ENCODE data around the gene IFI6. TPM values are rescaled to one million over a fixed set of nuclear protein-coding genes. Genes with fewer than 3 reads are reported as not detected.

Gene IFI6
- total and polyA plus RNA-seq, 2 of the 8 experiments (the other 6 are each of a cell fraction or from before 2014, with no cell fraction given), result 6.1 to 13.2 TPM

- Histone ChIP-seq H3K9me3 (ENCODE audit: insufficient read depth in 2 of 2, low read depth in 1 of 2, low read length in 1 of 2) (peaks cover 19 to 21% of the 10 kb centered on the region in 2 experiments), H3K14ac (ENCODE audit: insufficient read length) (no peak overlapping the region), H3K4me2 (ENCODE audit: insufficient read depth in 1 of 2, low read depth in 2 of 2, low read length in 2 of 2) (no peak overlapping the region), H3K18ac (ENCODE audit: extremely low read depth, low read length) (no peak overlapping the region), H2BK12ac (ENCODE audit: low read depth, low read length) (no peak overlapping the region), H2BK20ac (ENCODE audit: low read length) (no peak overlapping the region), H3K56ac (replicated peaks; ENCODE audit: insufficient read length, low read depth, low read length) (no peak overlapping the region), H3K36me3 (ENCODE audit: control insufficient read depth in 2 of 4, insufficient read depth in 4 of 4, low read length in 3 of 4) (peaks cover 0 to 4% (median 0%) of the 10 kb centered on the region in 4 experiments; a peak in 1 of 8 replicates), H3K23ac (ENCODE audit: insufficient read length) (no peak overlapping the region), H4K8ac (ENCODE audit: extremely low read depth, insufficient read depth, low read length) (no peak overlapping the region), H3K79me1 (ENCODE audit: low read depth, low read length) (no peaks in the 10 kb centered on the region), H2AFZ (ENCODE audit: low read length) (no peak overlapping the region), H2BK15ac (ENCODE audit: low read length) (no peak overlapping the region), H3K23me2 (ENCODE audit: low read depth, low read length) (no peaks in the 10 kb centered on the region), H3K9ac (replicated peaks in 1 of 4; ENCODE audit: extremely low read depth in 1 of 4, low read depth in 3 of 4, low read length in 3 of 4) (no peak overlapping the region), H2AK5ac (ENCODE audit: low read depth, low read length) (no peak overlapping the region), H3K79me2 (ENCODE audit: control insufficient read depth in 1 of 2, insufficient read depth in 2 of 2, low read length in 2 of 2) (no peaks in the 10 kb centered on the region), H3K4ac (replicated peaks; ENCODE audit: insufficient read length, low read depth, low read length) (no peak overlapping the region), H2BK120ac (replicated peaks; ENCODE audit: low read depth, low read length) (no peak overlapping the region), H3K27ac (ENCODE audit: low read depth, low read length) (no peak overlapping the region), H4K20me1 (replicated peaks in 1 of 2; ENCODE audit: control insufficient read depth in 1 of 2, insufficient read depth in 2 of 2, low read length in 2 of 2) (no peaks in the 10 kb centered on the region), H2BK5ac (ENCODE audit: low read depth, low read length) (no peak overlapping the region), H3K4me1 (replicated peaks in 1 of 4; ENCODE audit: control insufficient read depth in 3 of 4, insufficient read depth in 4 of 4, low read length in 3 of 4) (peaks cover 0 to 8% (median 2%) of the 10 kb centered on the region in 4 experiments; a peak in 4 of 7 replicates), H4K91ac (replicated peaks; ENCODE audit: insufficient read length, low read length) (no peak overlapping the region), H3K4me3 (ENCODE audit: extremely low read depth in 1 of 4, insufficient read depth in 2 of 4, low read depth in 3 of 4, low read length in 4 of 4) (no peak overlapping the region), H4K5ac (ENCODE audit: insufficient read length, low read depth, low read length) (no peak overlapping the region), H3K27me3 (replicated peaks in 1 of 4; ENCODE audit: control insufficient read depth in 3 of 4, extremely low read depth in 1 of 4, insufficient read depth in 3 of 4, low read length in 3 of 4) (no peaks in the 10 kb centered on the region)
- ChIA-PET CTCF (ENCODE audit: partially characterized antibody) (interaction anchor here (0.6 to 1.2 kb wide), 2 partner anchors 15 to 513 kb away, joined by 3 read pairs; no protein-coding TSS in a partner anchor), POLR2A (ENCODE audit: partially characterized antibody) (interaction anchor here (0.9 kb wide), 1 partner anchor 21 kb away, joined by 4 read pairs; no protein-coding TSS in a partner anchor)
- DNase-seq (ENCODE audit: low read depth in 1 of 2, low spot score in 2 of 2) (no peak), FAIRE-seq (no peak)
- 94% methylated on average over 2 of the region's 2 CpGs; no CpG with 5 or more reads in 1 of the 2 experiments for WGBS, 2 experiments (ENCODE audit: extremely low coverage in 1 of 2, insufficient coverage in 1 of 2, insufficient read length in 1 of 2, insufficient replicate concordance in 2 of 2, low coverage in 1 of 2, low lambda C conversion rate in 2 of 2, missing lambda C conversion rate in 1 of 2)
- TF ChIP-seq ZNF274 (IDR thresholded peaks at IDR 0.05; ENCODE audit: borderline replicate concordance, extremely low read depth, low read length) (no peak), TAF1 (IDR thresholded peaks at IDR 0.05; ENCODE audit: low read depth, low read length) (no peak), CBX8 (IDR thresholded peaks at IDR 0.05; ENCODE audit: borderline replicate concordance, low read depth, low read length) (no peak)
Measured at GRCh38 chr1:27684176-27684575, 12.2 kb upstream of the IFI6 start.

All from H1 (cell line).